Measurements from ENCODE around the gene FOXB2.
"Not testable (repeated sequence)": the region's sequence is repeated elsewhere in the genome, so short reads cannot be mapped to it uniquely, and the experiment has no call there.

FOXB2 gene

GRCh38 chr9:77016526-77017504 lies 2.6 kb upstream of the FOXB2 start:
- DNase-seq, result no peak

- DNase-seq, result no peak
Observed at GRCh38 chr9:77017505-77017894, 2.0 kb upstream of the FOXB2 start.

DNA sequence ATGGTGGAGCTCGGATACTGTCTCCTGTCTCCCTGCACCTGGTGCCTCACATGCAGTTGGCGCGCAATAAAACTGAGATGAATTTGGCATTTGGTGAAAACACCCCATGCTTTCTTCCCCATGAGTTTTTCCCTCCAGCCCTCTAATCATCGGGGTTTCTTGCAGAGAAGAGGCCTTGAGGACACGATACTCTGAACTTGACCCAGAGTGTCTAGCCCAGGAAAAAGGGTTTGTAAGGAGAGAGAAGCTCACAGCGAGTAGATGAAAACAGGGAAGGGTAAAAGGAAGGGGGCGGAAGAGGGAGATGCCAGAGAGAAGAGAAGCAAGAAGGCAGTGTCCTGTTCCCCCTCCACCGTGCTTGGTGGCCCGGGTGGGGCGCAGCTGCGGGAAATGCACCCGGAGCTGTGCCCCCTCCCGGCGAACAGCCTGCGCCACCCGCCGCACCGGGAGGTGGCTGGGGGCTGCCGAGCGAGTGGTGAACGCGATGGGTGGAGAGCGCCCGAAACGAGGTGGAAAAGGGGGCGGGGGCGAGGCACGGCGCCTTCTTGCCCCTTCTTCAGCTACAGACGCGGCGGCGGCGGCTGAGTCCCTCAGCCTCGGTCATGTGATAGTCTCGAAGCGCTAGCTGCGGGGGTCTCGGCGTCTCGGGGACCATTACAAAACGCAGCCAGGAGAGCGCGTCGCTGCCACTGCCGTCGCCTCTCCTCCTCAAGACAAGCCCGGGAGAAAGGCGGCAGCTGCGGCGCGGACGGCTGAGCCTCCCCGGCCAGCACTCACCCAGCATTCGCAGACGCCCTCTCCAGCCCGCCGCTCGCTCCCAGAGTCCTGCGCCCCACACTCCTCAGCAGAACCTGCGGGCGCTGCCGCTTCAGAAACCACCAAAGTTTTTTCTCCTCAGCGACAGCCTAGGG lies 1.1 kb upstream of the FOXB2 start:
- peak; percentile 43 for DNase-seq

DNA sequence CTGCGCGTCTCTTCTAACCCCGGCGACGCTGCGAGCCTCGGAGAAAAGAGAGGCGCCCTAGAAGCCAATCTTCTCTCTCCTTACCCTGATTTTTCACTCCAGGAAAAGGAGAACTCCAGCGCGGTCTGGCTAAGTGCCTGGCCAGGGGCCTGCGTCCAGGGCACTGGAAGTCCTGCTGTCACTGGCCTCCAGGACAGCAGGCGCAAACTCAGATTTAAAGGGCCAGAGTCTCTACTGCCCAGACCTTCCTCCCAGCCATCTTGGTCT lies 553 bp upstream of the FOXB2 start:
- no peak for DNase-seq

DNA sequence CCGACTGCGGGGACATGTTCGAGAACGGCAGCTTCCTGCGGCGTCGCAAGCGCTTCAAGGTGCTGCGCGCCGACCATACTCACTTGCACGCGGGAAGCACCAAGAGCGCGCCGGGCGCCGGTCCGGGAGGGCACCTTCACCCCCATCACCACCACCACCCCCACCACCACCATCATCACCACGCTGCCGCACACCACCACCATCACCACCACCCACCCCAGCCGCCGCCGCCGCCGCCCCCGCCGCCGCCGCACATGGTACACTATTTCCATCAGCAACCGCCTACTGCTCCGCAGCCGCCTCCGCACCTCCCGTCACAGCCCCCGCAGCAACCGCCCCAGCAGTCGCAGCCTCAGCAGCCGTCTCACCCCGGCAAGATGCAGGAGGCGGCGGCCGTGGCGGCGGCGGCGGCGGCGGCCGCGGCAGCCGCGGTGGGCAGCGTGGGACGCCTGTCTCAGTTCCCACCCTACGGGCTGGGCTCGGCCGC lies 514 bp downstream of the FOXB2 start:
- DNase-seq, result no peak

- DNase-seq, result no peak
Observed at GRCh38 chr9:77020413-77021290, 1.2 kb downstream of the FOXB2 start.

DNA sequence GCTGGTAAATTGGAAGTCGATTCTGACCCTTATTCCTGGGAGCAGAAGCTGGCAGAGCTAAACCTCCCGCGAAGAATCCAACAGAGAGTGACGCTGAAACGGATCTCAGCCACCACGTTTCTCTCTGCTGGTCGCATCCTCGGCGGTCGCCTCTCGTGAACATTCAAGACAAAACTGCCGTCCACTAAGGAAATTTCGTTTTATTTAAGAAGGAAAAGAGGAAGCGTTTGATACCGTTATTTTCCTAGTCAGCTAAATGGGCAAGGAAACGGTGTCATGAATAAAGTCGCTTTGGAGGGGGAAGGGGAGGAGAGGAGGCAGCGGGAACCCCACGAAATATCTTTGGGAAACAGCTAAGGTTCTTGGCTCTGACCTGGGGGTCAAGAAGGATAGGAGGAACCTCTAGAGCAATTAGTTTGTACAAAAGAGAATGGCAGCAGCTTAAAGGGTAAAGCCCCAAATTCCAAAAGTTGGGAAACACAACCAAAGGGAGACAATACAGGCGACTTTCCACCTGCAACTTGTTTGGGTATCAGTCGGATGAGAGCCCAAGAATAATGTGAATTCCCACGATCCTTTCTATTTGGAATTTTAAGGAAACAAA lies 1.9 kb downstream of the FOXB2 start:
- no peak for DNase-seq

GRCh38 chr9:77021922-77022782 lies 2.7 kb downstream of the FOXB2 start:
- no peak for DNase-seq

GRCh38 chr9:77022783-77023440 lies 3.5 kb downstream of the FOXB2 start:
- no peak for DNase-seq

DNA sequence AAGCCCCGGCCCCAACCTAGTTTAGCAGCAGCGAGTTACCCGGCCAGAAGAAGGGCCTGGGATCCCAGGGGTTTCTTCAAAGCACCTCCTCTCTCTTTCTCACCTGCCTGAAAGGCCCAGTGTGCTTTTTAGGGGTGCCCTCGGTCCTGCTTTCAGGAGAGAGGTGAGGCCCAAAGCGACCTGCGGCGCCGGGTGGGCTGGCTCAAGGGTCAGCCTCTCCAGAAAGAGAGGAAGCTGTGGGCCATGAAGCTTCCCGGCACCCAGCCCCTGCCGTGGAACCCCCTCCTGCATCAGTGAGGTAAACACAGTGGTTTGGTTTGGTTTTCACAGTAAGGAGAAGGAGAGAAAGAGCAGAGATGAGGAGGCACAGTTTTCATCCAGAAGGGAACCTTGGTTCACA lies 4.3 kb downstream of the FOXB2 start:
- DNase-seq, result no peak

- DNase-seq, result no peak
Observed at GRCh38 chr9:77024776-77025545, 5.5 kb downstream of the FOXB2 start.

DNA sequence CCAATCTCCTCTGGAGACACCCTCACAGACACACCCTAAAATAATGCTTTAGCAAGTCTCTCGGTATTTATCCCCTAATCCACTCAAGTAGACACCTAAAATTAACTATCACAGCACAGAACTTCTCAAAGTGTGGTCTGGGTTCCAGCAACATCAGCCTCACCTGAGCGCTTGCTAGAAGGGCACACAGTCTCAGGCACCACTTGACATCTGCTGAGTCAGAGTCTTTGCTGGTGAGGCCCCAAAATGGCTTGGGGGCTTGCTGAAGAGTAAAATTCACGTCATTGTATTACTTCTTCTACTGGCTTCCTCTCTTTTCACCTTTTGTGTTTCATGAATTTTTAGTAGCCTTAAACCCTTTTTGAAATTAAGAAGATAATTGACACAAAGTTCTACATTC lies 9.0 kb downstream of the FOXB2 start:
- DNase-seq, result no peak

DNA sequence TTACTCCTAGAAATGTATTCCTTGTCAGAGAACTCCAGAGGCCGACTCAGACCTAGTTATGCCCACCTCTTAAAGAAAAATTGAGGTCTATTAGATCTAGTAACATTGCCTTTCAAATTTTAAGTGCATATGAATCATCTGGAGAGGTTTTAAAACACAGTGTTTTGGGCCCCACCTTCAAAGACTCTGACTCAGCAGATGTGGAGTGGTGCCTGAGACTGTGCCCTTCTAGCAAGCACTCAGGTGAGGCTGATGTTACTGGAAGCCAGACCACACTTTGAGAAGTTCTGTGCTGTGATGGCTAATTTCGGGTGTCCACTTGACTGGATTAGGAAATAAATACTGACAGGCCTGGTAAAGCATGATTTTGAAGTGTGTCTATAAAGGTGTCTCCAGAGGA lies 10.6 kb downstream of the FOXB2 start:
- no peak for DNase-seq

GRCh38 chr9:77038281-77039036 lies 19.0 kb downstream of the FOXB2 start:
- DNase-seq, result no peak

- DNase-seq, result no peak
Observed at GRCh38 chr9:77040340-77040739, 20.9 kb downstream of the FOXB2 start.

GRCh38 chr9:77043743-77044142 lies 24.3 kb downstream of the FOXB2 start:
- not testable (repeated sequence) for DNase-seq

GRCh38 chr9:77060681-77061080 lies 41.2 kb downstream of the FOXB2 start:
- not testable (repeated sequence) for DNase-seq

DNA sequence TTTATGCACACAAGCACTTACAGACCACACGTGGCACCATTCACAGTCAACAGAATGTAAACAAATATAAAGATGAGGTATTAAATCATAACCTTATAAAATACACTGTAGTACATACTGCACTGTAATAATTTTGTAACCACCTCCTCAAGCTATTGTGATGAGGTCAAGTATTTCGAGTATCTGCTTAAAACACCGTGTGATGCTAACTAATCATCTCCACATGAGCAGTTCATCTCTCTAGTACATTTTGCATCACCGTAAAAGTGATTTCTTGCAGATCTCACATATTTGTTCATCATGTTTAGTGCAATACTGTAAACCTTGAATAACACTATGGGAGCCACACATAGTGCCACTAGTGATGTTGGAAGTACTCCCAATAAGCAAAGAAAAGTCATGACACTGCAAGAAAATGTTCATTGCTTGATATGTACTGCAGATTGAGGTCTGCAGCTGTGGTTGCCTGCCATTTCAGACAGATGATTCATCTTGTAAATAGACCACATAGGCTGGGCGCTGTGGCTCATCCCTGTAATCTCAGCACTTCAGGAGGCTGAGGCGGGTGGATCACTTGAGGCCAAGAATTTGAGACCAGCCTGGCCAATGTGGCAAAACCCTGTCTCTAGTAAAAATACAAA lies 44.3 kb downstream of the FOXB2 start:
- DNase-seq, result no peak

- no peak for DNase-seq
Observed at GRCh38 chr9:77066388-77066787, 46.9 kb downstream of the FOXB2 start.

All from NCI-H1105 (cell line).